AG09309 (cell line): ENCODE data around the gene TIMP1.

Source experiments
- DNase-seq: peaks from one replicate; pipeline ENCODE4 v3.0.0-alpha.2; 2010; ENCODE audit warnings: low read depth
- H3K4me3 ChIP-seq: 2 replicates; pipeline ENCODE4 v1.5.1; 2011; ENCODE audit warnings: mild to moderate bottlenecking, low read depth, low read length, moderate library complexity; ENCODE audit not compliant: control insufficient read depth
- CTCF ChIP-seq: IDR thresholded peaks from 2 replicates; pipeline ENCODE4 v1.5.1; 2011; ENCODE audit warnings: mild to moderate bottlenecking, low read depth, low read length, inconsistent platforms; ENCODE audit not compliant: insufficient read depth, control insufficient read depth; ENCODE audit errors: missing control alignments

TIMP1 gene

GRCh38 chrX:47611926-47612325, 29.7 kb downstream of the TIMP1 start:
- H3K4me3 ChIP-seq = no peak overlapping the region
- no peak for TF ChIP-seq CTCF
- DNase-seq = no peak

GRCh38 chrX:47612418-47612817, 30.2 kb downstream of the TIMP1 start:
- no peak overlapping the region for H3K4me3 ChIP-seq
- TF ChIP-seq CTCF = no peak
- no peak for DNase-seq

- no peak for TF ChIP-seq CTCF
- DNase-seq = no peak
- no peak overlapping the region for H3K4me3 ChIP-seq
These were observed 30.8 kb downstream of the TIMP1 start for GRCh38 chrX:47613082-47613481.

GRCh38 chrX:47614618-47615017, 32.4 kb downstream of the TIMP1 start:
- no peak for TF ChIP-seq CTCF
- no peak for DNase-seq
- no peak overlapping the region for H3K4me3 ChIP-seq

- DNase-seq = no peak
- TF ChIP-seq CTCF = no peak
- H3K4me3 ChIP-seq = no peak overlapping the region
These were observed 36.8 kb downstream of the TIMP1 start for GRCh38 chrX:47618923-47619485.

- peak; percentile 7 for DNase-seq
- H3K4me3 ChIP-seq = peak within 1 kb of the TSS; percentile 28
- no peak for TF ChIP-seq CTCF
These were observed 37.5 kb downstream of the TIMP1 start, which contains the start of gene SYN1 for GRCh38 chrX:47619486-47620302. TSS of gene SYN1 (minus strand) at chrX:47619857. CDS start at chrX:47619728, 129 bp downstream.
